A375 (cell line): ENCODE measurements around the gene OR8J3. TPM values are rescaled to one million over a fixed set of nuclear protein-coding genes. Genes with fewer than 3 reads are reported as not detected.

Experiments
- small RNA-seq: library from RNA; depleted of rRNA; stranded (forward); fragments of <200 nt; gene quantifications from one replicate; pipeline ENCODE3, GENCODE V24; 2014
- total RNA-seq: library from RNA; depleted of rRNA; stranded (reverse); fragments of >200 nt; shearing (Covaris generic); gene quantifications from 2 replicates; pipeline ENCODE4 v1.2.3, GENCODE V29; 2014; rRNA removed

Gene OR8J3, protein sequence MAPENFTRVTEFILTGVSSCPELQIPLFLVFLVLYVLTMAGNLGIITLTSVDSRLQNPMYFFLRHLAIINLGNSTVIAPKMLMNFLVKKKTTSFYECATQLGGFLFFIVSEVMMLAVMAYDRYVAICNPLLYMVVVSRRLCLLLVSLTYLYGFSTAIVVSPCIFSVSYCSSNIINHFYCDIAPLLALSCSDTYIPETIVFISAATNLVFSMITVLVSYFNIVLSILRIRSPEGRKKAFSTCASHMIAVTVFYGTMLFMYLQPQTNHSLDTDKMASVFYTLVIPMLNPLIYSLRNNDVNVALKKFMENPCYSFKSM
- total RNA-seq = not detected in 2 replicates

DNA sequence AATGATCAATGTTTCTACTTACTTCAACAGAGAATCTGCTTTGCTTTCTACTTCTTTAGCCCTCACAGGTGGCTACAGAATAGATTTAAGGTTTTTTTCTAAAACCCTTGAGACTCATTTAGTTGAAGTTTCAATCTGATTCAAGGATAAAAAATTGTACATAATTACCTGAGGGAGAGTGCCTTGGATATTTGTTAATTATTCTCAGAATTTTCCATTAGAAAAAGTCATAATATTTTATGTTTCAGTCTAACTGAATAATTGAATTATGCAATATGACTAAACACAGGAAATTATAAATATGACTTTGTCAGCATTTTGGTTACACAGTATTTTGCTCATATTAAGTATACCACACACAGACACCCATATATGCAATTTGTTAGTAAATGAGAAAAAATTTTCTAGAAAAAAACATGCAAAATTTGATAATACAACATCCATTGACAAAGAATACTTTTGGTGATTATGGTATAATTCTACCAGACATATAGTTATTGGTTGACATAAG, at the start of gene OR8J3:
Gene OR8J3 (minus strand): TSS at position 51 of the 511 bp plus-strand sequence. CDS start 2,483 bp downstream, outside the sequence.

DNA sequence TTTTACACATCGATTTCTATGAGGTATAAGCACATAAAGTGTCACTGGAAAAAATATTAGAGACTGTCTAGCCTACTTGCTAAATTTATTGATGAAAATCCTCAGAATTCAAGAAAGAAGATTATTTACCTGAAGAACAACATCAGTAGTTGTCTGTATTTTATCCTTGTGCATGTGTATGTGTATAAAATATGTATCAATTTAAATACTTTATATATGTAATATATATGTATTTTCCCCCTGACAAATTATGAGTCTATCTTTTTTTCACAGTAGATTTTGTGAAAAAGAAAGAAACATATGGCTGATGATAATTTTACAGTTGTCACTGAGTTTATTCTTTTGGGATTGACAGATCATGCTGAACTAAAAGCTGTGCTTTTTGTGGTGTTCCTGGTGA, 36.3 kb upstream of the OR8J3 start, which contains the start of gene OR5J2:
Gene OR5J2 (plus strand): TSS at position 301 of the 400 bp plus-strand sequence. CDS start 0 bp downstream, at position 301.

DNA sequence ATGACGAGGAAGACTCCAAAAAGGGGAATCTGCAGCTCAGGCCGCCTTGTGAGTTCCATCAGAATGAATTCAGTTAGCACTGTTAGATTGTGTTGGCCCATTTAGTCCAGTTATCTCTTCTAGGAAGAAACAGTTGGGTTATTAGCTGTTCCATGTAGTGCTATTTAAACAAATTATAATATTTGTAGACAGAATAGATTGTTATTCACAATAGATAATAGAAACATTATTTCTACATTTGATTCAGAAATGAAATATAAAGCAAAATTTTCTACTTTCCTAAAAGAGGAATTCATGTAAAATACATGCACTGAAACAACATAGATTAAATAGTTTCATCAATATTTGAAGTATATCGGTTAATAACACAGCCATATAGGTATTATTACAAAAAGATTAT, 20.2 kb upstream of the OR8J3 start, which contains the start of gene OR8K5:
Gene OR8K5 (minus strand): TSS at position 101 of the 400 bp plus-strand sequence. CDS start 0 bp downstream, at position 101.

DNA sequence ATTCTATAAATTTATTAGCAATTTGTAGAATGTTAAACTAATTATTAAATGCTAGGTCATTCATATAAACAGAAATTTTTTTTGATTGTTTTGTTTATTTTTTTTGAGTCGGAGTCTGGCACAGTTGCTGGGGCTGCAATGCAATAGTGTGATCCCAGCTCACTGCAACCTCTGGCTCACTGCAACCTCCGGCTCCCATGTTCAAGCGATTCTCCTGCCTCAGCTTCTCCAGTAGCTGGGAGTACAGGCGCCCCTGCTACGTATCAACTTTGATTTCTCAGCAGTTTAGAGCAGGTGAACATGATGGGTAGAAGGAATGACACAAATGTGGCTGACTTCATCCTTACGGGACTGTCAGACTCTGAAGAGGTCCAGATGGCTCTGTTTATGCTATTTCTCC, 17.9 kb downstream of the OR8J3 start, which contains the start of gene OR8H3:
Gene OR8H3 (plus strand): TSS at position 301 of the 400 bp plus-strand sequence. CDS start 0 bp downstream, at position 301.

DNA sequence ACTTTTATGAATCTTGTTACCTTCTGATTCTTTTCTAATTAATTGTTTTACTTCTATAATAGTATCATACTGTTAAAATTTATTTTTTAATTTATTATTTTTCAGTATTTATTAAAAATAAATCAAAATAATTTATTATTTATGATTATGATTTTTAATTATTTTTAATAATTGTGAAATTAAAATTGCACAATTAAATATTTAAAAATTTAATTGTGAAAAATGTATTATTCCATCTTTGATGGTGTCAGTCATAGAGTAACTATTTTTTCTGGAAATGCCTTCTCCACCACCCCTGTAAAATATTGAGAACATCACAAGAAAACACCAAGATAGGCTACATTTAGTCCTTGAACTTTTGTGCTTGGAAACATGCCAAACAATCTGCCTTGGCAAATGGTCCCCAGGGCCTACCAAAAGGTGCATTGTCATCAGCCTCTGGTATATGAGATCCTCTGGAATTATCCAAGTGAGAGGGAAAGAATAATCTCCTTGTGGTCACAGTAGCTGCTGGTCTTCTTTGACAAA, 36.7 kb downstream of the OR8J3 start, which contains the start of gene OR8H2:
Gene OR8H2 (plus strand): TSS at position 478 of the 528 bp plus-strand sequence. CDS start 1,356 bp downstream, outside the sequence.

DNA sequence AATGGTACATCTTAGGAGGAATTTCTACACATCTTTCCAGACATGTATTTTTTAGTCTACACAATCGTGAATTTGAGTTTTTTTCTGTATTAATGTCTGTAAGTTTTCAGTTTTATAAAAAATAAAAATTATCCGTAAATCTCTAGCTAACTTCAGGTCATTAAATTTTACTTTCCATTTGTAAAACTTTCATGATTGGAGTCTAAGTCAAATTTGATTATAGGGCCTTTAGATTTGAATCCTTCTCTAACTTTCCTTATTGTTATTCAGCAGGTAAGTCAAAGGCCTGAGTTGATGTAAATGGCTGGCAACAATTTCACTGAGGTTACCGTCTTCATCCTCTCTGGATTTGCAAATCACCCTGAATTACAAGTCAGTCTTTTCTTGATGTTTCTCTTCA, 47.0 kb downstream of the OR8J3 start, which contains the start of gene OR8I2:
Gene OR8I2 (plus strand): TSS at position 301 of the 400 bp plus-strand sequence. CDS start 0 bp downstream, at position 301.

Small RNA genes lying within 50 kb of the gene (small RNA-seq; reads per million reads assigned to genes)
- not detected for gene OR8I4P

Other genes starting within 250 kb of the OR8J3 start
- gene OR5W2, start 225.6 kb downstream of the OR8J3 start, total RNA-seq = not detected in 2 replicates
- not detected in 2 replicates for gene OR5I1, start 203.8 kb downstream of the OR8J3 start, total RNA-seq
- gene OR10AG1, start 170.3 kb downstream of the OR8J3 start, total RNA-seq = not detected in 2 replicates
- not detected in 2 replicates for gene OR5F1, start 145.6 kb downstream of the OR8J3 start, total RNA-seq
- not detected in 2 replicates for gene OR5AS1, start 112.5 kb downstream of the OR8J3 start, total RNA-seq
- gene OR8I2, start 46.9 kb downstream of the OR8J3 start, total RNA-seq = not detected in 2 replicates
- gene OR8H2, start 36.5 kb downstream of the OR8J3 start, total RNA-seq = not detected in 2 replicates
- not detected in 2 replicates for gene OR8H3, start 17.8 kb downstream of the OR8J3 start, total RNA-seq
- not detected in 2 replicates for gene OR8K5, start 20.1 kb upstream of the OR8J3 start, total RNA-seq
- not detected in 2 replicates for gene OR5J2, start 36.4 kb upstream of the OR8J3 start, total RNA-seq
- gene OR5T2, start 94.1 kb upstream of the OR8J3 start, total RNA-seq = not detected in 2 replicates
- gene OR5T3, start 112.1 kb upstream of the OR8J3 start, total RNA-seq = not detected in 2 replicates
- not detected in 2 replicates for gene OR5T1, start 134.0 kb upstream of the OR8J3 start, total RNA-seq
- not detected in 2 replicates for gene OR8H1, start 152.1 kb upstream of the OR8J3 start, total RNA-seq
- gene OR8K3, start 174.9 kb upstream of the OR8J3 start, total RNA-seq = not detected in 2 replicates
- gene OR8K1, start 205.8 kb upstream of the OR8J3 start, total RNA-seq = not detected in 2 replicates
- gene OR8J1, start 214.1 kb upstream of the OR8J3 start, total RNA-seq = not detected in 2 replicates
- gene OR8U1, start 235.4 kb upstream of the OR8J3 start, total RNA-seq = not detected in 2 replicates